Neural cell (in vitro differentiated cells): ENCODE measurements around the gene FANCC.

Source experiments
- CTCF ChIP-seq: fragments of 450-650 bp; IDR thresholded peaks from 2 replicates; pipeline ENCODE4 v1.5.1; 2014; ENCODE audit warnings: antibody characterized with exemption, mild to moderate bottlenecking, moderate library complexity; ENCODE audit not compliant: poor library complexity, severe bottlenecking
- EZH2 ChIP-seq: fragments of 200-600, 300-800 bp; shearing (Covaris generic), sonication (generic); IDR thresholded peaks from 2 replicates; pipeline ENCODE4 v1.6.1; 2014; ENCODE audit warnings: antibody characterized with exemption, low read length, borderline replicate concordance, mild to moderate bottlenecking; ENCODE audit not compliant: insufficient read depth, poor library complexity, severe bottlenecking
- POLR2AphosphoS5 ChIP-seq: IDR thresholded peaks from 2 replicates; pipeline ENCODE4 v1.6.1; 2012
- TAF1 ChIP-seq: IDR thresholded peaks from 2 replicates; pipeline ENCODE4 v1.6.1; 2012; ENCODE audit warnings: low read depth

DNA sequence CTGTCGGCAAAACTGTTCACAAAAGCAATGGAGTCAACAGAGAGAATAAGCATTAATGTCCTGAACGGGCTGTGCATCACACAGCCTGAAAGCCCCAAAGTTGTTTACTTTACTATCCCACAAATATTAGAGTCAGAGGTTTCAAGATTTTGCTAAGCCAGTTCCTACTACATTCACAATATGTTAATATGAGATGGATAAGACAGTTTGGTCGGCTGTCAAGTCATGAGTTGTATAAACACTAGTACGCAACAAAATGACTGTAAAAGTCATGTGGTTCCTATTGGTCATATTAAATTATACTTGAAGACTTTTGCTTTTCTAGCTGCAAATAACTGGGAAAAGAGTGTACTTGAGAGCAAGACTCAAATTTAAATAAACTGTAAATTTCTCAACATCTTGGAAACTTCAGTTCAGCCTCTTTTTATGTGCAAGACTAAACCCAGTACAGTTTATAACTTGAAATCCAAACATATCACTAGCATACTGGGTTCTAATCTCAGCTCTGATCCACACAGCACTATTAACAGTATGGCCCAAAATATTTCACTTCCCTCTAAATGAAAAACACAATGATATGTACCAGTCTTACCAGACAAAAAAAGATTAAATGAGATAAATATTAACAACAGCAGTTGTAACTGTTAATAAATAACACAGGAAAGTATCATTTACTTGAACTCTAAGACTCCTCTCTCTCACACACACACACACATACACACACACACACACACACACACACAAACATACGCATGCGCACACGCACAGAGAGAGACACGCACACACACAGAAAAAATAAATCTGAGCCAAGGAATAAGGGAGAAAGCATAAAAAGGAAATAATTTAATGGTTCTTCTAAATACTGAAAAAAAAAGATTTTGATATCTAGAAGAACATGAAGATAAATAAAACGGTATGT, 33.1 kb downstream of the FANCC start:
- TF ChIP-seq CTCF (no peak), POLR2AphosphoS5 (no peak), TAF1 (no peak), EZH2 (no peak)
